SIG-M5 (cell line): ENCODE data around the gene FBXW2.

Experiments
- DNase-seq: peaks from one replicate; lab custom pipeline; 2025; lab: John Stamatoyannopoulos, UW

The FBXW2 gene

DNA sequence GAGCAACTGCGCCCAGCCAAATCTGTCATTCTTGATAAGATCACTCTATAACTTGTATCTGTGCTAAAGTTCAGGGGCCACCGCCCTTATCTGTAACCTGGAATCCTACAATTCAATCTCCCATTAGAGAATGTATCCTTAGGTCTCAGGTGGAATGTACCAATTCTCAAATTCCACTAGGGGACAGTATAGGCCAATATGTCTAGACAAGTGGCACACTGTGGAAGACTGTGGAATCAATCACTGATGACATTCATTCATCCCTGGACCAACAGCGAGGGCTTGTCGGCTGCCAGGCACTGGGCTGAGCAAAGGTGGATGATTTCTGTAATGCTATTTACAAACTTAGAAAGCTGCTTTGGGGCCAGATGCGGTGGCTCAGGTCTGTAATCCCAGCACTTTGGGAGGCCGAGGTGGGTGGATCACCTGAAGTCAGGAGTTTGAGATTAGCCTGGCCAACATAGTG lies 50.2 kb downstream of the FBXW2 start:
- no peak for DNase-seq

DNA sequence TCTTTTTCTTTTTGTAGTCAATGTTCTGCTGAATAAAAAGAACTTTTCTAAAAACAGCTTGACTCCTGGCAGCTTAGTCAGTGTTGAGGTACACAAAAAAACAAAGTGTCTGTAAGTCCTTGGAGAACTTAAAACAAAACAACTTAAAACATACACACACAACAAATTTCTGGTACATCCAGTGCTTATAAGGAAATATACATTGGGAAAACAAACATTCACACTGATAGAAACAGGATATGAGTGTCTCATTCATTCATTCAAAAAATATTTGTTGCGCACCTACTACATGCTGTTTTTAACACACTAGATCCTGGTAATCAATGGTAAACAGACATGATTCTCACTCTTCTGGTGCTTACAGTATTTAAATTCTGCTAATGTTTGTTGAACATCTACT lies 51.5 kb downstream of the FBXW2 start:
- no peak for DNase-seq

DNA sequence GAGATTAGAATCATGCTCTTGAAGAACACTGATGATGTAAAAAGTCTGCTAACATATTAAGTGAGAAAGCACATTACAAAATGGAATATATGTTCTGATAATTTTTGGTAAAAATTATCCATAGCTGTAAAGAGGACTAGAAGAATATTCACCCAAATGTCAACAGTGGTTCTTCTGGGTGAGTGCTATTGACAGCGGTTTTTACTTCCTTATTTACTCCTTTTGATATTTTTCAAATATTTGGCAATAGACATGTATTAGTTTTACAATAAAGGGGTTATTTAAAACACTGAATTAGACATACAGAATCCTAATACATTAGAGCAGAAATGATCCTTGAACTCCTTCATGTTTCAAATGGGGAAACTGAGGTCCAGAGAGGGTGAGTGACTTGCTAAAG lies 52.0 kb downstream of the FBXW2 start:
- no peak for DNase-seq

DNA sequence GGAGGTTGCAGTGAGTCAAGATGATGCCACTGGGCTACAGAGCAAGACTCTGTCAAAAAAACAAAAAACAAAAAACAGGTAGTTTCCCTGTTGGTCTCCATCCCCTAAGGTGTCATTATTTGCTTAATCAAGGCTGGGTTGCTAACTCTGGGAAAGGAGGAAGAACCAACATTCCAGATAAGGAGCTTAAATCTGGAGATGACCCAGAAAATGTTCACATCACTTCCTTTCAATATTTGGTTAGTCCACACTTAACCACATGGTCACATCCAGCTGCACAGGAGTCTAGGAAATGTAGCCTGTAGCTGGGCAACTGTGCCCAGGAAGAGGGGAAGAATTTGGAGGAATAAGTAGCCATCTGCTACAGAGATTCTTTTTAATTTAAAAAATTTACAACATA lies 53.1 kb downstream of the FBXW2 start:
- DNase-seq: no peak

DNA sequence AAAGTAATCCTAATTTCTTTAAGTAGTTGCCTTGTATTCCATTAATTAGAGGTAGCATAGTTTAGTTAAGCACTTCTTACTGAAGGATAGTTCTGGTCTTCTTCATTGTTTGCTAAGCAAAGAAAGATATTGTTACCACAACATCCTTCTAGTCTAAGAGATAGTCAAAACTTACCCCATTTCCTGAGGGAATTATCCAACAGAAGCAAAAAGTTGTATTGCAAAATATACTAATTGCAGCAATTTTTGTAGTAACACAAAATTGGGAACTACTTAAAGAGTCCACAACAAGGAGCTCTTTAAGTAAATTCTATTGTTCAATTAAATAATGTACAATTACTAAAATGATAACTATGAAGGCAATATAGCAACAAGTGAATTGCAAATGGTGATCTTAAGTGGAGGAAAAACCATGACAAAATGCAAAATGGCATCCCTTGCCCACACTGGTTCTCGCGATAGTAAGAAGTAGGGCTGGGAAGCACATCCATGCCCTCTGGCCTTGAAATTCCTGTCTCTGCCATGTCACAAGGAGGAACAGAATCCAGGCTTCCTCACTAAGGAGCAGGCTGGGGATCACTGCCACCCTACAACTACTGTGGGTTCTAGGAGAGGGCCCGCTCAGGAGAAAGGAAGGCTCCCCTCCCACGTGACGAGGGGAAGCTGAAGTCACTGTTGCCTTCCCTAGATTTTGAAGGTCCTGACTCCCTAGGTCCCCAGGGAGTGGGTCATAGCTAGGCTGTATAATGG lies 55.6 kb downstream of the FBXW2 start:
- no peak for DNase-seq

DNA sequence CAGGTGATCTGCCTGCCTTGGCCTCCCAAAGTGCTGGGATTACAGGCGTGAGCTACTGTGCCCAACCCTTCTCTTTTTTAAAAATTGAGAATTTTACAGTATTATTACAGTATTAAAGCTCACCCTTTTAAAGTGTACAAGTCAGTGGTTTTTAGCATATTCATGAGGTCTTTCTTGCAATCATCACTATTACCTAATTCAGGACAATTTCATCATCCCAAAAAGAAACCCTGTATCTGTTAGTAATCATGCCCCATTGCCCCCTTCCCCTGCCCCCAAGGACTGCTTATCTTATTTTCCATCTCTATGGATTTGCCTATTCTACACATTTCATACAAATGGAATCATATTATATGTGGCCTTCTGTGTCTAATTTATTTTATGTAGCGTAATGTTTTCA lies 56.3 kb downstream of the FBXW2 start:
- DNase-seq: no peak

DNA sequence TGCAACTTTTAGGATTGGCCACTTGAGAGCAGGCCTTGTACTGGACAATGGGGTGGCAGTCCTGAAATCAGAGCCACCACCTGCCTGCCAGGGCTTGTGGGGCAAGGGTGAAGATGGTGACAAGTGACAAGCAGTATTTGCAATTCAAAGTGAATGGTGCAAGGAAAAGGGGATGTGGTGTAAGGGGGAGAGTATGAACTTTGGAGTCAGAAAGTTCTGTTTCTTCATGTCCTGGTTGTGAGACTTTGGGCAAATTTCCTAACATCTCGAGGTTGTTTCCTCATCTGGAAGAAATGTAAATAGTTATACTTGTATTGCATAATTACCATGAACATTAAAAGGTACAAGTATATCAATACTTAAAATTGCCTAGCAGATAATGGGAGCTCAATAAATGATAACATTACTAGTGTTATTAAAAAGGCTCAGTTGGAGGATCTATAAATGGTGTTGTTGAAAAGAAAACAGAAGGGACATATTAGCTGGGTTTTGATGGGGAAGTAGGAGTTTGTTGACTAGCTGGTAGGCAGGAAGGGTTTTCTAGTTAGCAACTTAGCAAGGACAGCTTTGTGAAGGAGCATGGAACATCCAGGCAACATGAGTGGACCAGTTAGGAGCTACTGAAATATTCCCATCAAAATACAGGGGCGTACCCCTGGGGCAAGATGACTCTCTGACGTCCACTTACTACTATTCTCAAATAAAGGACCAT lies 57.6 kb downstream of the FBXW2 start:
- peak; percentile 96 for DNase-seq

DNA sequence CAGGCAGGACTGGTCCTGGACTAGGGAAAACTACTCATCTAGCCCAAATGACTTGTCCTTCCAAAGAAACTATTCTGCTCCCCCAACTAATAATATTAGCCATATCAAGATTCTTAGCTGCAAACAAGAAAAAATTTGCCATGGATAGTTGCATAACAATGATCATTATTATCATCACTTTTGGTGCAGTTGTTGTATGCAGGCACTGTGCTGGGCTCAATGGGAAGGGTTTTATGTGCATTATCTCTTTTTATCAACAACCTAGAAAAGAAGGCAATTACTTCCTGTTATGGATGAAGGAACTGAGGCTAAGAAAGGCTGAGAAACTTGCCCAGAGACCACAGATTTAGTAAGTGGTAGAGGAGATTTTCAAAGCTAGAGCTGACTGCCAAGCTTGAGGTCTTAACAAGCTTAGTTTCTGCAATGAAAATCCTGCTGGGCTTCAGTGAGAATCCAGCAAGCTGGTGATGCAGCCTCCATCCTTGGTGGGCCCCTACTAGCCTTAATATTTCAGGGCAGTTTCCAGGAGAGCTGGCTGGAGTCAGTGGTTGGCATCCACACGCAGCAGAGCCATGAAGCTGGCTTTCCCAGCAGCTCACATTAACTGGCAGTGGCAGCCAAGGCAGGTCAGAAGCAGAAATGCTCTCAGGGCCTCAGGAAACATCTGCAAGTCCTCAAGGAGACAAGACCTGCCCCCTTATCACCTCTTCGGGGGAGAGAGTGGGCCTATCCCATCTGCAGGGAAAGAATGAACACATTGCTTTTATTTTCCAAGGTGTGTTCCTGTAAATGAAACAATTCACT lies 58.4 kb downstream of the FBXW2 start:
- DNase-seq: no peak

DNA sequence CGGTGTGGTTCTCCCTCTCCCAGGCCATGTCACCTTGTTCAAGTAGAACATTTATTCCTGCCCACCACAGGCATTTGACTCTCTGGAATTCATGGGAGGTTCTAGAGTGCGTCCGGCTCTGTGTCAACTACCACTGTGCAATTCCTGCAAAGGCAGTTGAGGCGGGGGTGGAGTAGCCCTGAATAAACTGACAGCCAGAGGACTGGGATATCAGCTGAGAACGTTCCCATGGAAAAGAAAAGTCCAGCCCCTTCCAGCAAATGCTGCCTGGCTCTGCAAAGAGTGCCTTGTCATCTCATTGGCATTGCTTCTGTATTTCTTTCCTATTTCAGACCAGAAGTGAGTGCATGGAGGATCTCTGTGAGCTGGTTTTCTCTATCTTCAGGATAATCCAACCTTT lies 60.0 kb downstream of the FBXW2 start:
- DNase-seq: no peak

DNA sequence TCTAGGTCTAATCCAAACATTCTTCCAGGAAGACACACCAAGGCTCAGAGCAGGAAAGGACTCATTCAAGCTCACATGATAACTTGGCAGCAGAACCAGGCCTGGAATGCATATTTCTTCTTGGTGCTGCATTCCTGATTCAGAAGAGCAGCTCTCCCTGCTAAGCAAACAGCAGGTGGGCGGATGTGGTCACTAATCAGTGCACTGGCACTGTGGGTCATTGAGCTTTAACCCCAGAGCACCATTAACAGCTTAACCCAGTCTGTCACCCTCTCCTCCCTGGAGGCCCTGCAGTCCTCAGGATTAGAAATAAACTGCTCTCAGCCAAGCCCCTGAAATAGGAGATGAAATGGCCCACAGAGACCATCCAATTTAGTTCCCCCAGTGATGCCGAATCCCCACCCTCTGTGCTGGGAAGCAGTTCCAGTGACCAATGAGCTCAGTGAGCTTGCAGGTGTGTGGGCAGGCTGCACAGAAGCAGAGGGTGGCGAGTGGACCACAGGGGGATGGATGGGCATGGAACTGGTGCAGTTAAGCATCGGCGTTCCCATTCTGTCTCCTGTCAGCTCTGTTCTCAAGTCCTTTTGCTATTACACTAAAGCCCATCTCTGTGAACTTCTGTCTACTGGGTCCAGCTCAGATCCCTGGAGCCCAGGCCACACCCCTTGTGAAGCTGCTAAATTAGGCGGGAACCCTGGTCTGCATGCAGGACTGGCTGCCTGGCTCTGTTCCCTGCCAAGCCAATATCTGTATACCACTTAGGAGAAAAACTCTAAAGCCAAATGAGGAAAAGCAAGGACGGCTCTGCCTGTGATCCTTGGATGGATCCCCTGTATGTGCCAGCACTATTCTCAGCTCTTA lies 62.3 kb downstream of the FBXW2 start:
- no peak for DNase-seq

DNA sequence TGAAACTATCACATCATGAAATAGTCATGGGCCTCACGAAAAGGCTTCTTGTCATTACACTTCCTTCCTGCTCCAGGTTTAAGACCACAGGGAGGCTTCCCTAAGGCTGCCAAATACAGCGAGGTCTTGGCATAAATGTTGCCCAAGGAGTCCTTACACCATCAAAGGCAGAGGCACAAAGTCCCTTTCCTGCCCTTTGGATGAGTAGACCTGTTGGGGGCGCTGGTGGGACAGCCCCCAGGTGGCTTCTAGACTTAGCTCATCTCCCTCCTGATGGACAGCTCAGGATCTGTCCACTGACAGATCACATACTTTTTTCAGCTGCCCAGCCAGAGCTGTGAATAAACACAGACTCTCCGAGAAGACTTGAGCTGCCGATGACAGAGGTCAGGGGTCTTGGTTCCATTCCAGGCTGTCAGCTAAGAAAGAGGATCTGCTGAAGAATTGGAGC lies 63.4 kb downstream of the FBXW2 start:
- DNase-seq: peak; percentile 11

DNA sequence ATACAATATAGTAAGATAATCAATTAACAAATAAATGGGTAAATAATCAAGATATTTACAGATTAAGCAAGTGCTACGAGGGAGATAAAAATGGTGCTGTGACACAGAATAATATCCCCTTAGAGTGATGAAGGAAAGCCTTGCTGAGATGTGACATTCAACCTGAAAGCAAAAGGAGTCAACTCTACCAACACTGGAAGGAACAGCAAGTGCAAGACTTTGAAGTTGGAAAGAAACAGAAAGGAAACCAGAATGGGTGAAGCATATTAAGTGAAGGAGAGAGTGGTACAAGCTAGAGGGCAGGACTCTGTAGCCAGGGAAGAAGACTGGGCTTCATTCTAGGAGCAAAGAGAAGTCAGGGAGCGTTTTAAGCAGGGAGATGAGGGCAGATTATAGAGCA lies 66.7 kb downstream of the FBXW2 start:
- DNase-seq: no peak

DNA sequence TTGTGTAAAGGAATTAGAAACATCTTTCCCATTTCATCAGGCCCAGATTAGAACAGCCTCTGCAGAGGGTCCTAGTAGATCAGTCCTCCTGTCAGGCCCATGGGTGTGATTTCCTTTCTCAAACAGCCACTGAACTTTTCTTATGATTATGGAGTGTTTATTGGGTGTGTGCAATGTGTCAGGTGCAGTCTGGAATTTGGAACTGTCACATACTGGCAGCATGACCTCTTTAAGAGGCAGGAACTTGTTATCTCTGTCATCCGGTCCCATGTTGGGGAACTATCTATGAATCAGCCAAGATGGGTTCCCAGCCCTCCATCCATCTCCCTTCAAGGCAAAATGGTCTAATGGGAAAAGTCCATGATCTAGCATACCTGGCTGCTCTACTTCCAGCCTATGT lies 67.3 kb downstream of the FBXW2 start:
- DNase-seq: no peak

DNA sequence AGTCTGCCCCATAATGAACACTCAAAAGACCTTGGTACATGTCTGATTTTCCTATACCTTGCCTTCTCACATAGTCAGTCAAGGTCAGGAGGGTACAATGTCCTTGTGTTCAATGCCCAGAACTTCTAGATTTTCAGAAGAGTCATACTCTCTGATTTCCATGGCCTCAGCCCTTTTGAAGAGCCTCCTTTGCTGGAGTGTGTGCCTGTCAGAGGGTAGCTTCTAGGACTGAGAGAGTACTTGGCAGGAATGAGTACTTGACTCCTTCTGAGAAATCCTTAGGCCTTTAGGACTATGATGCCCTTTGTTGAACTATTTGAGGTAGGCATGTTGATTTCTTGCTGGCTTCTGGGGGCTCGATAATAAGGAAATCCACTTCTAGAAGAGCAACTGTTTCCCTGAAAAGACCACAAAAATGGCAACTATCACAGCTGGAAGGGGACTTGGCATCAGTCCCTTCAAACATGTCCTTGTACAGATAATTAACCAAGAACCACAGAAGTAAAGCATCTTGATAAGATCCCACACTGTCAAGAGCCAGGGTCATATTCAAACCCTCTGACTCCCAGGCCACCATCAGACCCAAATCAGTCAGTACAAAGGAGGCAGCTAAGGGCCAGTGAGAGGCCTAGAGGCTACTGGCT lies 68.3 kb downstream of the FBXW2 start:
- no peak for DNase-seq

DNA sequence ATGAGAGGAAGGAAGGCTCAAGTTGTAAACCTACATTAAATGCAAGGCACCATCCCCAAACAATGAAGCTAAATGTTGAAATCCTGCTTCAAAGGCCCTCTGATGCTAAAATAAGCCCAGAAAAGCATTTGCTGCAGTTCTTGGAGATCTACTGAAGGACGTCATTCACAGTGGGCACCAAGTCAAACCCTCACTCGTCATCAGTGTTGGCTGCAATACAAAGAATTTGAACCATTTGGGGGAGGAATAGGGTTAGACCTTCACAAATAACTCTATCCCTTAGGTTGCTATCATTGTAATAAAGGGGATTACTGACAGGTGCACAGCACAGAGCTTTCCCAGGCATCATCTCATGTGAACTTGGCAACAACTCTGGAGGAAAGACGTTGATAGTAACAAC lies 69.7 kb downstream of the FBXW2 start:
- DNase-seq: no peak

DNA sequence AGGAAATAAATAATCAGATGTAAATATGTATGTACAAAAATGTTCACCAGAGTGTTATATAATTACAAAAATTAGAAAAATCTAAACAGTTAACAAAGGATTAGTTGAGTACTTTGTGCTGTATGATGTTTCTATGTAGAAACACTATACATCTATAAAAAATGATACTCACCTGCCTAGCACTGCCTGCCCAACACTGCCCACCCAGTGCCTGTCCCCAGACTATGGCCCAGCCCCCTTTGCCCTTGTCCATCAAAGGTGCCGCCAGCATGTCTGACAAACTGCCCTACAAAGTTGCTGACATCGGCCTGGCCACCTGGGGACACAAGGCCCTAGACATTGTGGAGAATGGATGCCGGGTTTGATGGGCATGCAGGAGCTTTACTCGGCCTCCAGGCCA lies 72.8 kb downstream of the FBXW2 start:
- no peak for DNase-seq

DNA sequence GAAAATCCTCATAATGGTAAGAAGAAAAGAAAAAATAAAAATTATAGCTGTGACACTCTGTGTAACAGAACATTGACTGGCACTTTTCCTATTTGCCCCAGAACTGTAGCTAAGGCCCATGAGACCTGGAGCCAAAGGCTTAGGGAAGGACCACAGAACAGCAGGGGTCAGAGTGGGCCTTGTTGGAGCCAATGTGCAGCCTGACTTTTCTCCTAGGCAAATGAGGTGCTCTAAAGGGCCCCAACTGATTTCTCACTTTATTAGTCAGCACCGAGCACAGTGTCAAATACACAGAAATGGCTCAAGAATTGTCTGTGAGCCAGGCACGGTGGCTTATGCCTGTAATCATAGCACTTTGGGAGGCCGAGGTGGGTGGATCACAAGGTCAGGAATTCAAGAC lies 74.9 kb downstream of the FBXW2 start:
- no peak for DNase-seq

DNA sequence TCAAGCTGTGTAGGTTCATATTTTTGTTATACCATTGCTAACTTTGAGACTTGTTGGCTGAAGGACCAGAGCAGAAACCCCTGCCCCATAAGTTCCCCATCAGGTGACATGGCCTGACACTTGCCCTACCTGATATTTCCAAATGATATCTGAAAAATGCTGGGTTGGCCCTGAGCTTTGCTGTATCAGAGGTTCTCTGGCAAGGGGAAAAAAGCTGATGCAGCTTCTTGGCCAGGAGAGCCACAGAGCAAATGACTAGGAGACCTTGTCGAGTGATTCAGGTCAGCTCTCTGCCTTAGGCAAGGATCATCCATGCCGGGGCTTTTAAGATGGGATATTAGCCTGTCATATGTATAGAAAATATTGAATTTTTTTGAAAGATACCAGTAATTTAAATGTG lies 76.0 kb downstream of the FBXW2 start:
- no peak for DNase-seq

DNA sequence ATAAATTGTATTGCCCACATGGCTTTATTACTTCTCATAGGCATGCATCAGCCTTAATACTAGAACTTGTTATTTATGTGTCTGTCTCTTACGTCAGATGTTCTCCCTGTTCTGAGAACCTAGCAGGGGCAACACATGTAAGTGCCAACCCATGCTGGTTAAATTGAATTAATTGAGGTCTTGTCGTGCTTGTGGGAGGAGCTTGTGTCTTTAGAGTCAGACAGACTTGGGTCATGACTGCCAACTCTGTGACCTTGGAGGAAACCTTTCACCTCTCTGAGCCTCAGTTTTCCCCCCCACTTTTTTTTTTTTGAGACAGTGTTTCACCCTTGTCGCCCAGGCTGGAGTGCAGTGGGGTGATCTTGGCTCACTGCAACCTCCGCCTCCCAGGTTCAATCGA lies 76.7 kb downstream of the FBXW2 start:
- no peak for DNase-seq

DNA sequence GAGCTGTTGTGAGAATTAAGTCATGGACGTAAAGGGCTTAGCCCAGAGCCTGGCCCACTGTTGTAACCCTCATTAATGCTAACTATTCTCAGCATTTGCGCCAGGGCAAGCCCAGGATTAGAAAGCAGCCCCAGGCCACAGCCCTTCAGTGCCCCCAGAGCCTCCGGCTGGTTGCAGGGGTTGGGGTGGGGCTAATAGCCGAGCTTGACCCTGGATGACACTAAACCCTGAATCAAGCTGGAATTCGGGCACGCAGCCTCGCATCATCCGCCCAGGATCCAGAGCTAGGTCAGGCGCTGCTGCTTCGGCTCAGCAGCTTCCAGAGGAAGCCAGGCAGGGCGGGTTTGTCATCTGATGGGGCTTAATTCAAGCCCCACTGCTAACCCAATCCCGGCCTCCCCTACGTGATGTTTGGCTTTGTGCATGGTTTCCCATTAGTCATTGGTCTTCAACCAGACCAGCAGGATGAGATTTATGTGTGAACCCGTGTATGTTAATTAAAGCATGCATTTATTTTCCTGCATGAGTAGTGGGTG lies 77.8 kb downstream of the FBXW2 start:
- DNase-seq: no peak

DNA sequence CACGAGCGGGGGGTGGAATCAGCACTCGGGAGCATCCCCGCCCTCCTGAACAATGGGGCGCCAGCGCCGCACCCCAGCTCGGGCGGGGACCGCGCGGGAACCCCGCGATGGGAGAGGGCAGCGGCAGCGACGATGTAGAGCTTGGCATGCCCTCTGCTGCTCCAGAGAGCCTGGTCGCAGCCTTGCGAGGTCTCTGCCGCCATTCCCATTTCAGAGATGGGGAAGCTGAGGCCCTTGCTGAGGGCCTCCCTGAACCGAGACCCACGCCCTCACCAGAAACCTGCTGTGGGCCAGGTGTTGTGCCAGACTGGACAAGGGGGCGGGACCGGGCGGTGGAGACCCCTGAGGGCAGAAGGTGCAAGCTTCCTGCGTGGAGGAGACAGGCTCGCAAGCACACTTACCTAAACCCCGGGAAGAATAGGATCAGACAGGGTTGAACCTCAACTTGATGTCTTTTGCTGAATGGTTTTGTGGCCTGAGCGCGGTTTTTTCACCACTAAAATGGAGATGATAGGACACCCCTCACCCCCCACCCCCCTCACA lies 78.3 kb downstream of the FBXW2 start:
- no peak for DNase-seq
